A549 treated with ZK216348 at 1 μM for 4 hours (cell line): ENCODE results near the gene HMGCS1. TPM values are rescaled to one million over a fixed set of nuclear protein-coding genes. Genes with fewer than 3 reads are reported as not detected.

ENCODE experiments used
- total RNA-seq: library from RNA; stranded (reverse); fragments of 200-300 nt; extraction: Qiagen RNA extraction; gene quantifications from 5 replicates; pipeline ENCODE4 v1.2.3, GENCODE V29; 2022; ENCODE audit warnings: low read depth

Gene HMGCS1
- 50.5 to 79.8 TPM (median 58.0 TPM) in 5 replicates for total RNA-seq

DNA sequence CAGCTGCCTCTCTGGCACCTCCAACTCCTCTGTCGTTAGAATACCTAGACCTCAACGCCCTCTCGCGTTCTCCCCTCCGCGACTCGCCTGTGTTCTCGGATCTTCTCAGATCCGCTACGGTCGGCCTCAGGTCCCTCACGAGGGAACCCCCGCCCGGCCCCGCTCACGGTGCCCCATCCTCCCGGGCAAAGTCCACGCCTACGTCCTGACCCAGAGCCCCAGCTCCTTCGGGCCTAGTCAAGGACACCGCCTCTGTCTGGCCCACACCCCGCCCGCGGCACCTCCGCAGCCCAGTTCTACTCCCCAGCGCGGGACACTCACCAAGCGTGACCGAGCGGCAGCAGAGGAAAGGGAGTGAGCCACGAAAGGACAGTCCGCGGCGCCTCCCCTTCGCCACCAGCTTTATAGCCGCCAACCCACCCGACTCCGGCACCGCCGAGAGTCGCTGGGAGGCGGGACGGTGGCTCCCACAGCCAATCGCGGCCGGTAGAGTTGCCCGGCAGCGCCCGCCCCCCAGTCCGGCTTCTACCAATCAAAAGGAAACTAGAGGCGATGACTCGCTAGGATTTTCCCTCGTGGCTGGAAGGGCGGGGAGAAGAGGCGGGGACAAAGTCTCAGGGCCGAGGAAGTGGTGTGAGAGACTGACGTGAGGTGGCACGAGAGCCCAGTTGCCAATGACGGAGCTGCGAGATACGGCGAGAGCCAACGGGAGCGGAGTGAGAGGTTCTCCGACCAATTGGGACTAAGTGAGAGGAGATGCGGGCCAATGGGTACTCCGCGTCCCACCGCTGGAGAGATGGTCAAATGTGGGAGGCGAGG is at the start of gene HMGCS1:
TSS of gene HMGCS1 (minus strand) at position 378 of the 819 bp plus-strand sequence. CDS start 14,447 bp downstream, outside the sequence.

Other genes starting within 250 kb of the HMGCS1 start
- 21.8 to 31.6 TPM (median 22.8 TPM) in 5 replicates for gene ZNF131, start 192.5 kb downstream of the HMGCS1 start, total RNA-seq
- gene NIM1K, start 121.2 kb downstream of the HMGCS1 start, total RNA-seq: 0.16 to 0.39 TPM (median 0.23 TPM) in 4 of 5 replicates, not detected in the other
- gene CCL28, start 99.0 kb upstream of the HMGCS1 start, total RNA-seq: 0.06 to 0.22 TPM (median 0.14 TPM) in 4 of 5 replicates, not detected in the other
- 16.8 to 24.2 TPM (median 19.5 TPM) in 5 replicates for gene TMEM267, start 170.5 kb upstream of the HMGCS1 start, total RNA-seq
- 3.5 to 6.2 TPM (median 4.5 TPM) in 5 replicates for gene C5orf34, start 201.7 kb upstream of the HMGCS1 start, total RNA-seq
- gene PAIP1, start 243.7 kb upstream of the HMGCS1 start, total RNA-seq: 102 to 123 TPM (median 109 TPM) in 5 replicates